Keratinocyte (primary cell): ENCODE data around the gene SH3RF2. TPM values are rescaled to one million over a fixed set of nuclear protein-coding genes. Genes with fewer than 3 reads are reported as not detected.

Experiments
- DNase-seq: peaks from one replicate; pipeline ENCODE4 v3.0.0-alpha.2; 2011; ENCODE audit warnings: low read depth, missing footprints, low spot score
- FAIRE-seq: peaks from 2 replicates; lab custom pipeline; 2011; peaks lifted over from hg19 to GRCh38; lab: Jason Lieb, UNC
- H2AFZ ChIP-seq: 2 replicates; pipeline ENCODE4 v1.6.0; 2012; ENCODE audit warnings: low read length, control low read depth, inconsistent platforms; ENCODE audit not compliant: control insufficient read depth
- H3K27ac ChIP-seq: 2 replicates; pipeline ENCODE4 v1.5.1; 2011; ENCODE audit warnings: low read length; ENCODE audit not compliant: control insufficient read depth, insufficient read depth
- H3K27me3 ChIP-seq: 3 replicates; pipeline ENCODE4 v1.6.0; 2011; ENCODE audit warnings: low read length; ENCODE audit not compliant: control insufficient read depth, insufficient read depth; ENCODE audit errors: extremely low read depth
- H3K36me3 ChIP-seq, 2 experiments: 2 replicates in 1 of 2; 3 replicates in 1 of 2; pipeline ENCODE4 v1.5.1; 2011; ENCODE audit warnings: low read length in 2 of 2, mild to moderate bottlenecking in 1 of 2; ENCODE audit not compliant: control insufficient read depth in 2 of 2, insufficient read depth in 2 of 2; ENCODE audit errors: extremely low read depth in 1 of 2
- H3K4me1 ChIP-seq: 3 replicates; pipeline ENCODE4 v1.5.1; 2011; ENCODE audit warnings: low read length; ENCODE audit not compliant: control insufficient read depth, insufficient read depth; ENCODE audit errors: extremely low read depth
- H3K4me2 ChIP-seq: 3 replicates; pipeline ENCODE4 v1.6.0; 2011; ENCODE audit warnings: low read depth, low read length; ENCODE audit not compliant: control insufficient read depth, insufficient read depth; ENCODE audit errors: extremely low read depth
- H3K4me3 ChIP-seq, 3 experiments: fragments of 200-600 bp in 1 of 3; sonication (generic) in 1 of 3; 2 replicates in 2 of 3; 3 replicates in 1 of 3; pipeline ENCODE4 v1.5.1; 2011 to 2016; ENCODE audit warnings: low read length in 3 of 3, mild to moderate bottlenecking in 3 of 3, control low read depth in 2 of 3, inconsistent platforms in 1 of 3, low read depth in 1 of 3, mixed read lengths in 1 of 3, mixed run types in 1 of 3, moderate library complexity in 1 of 3; ENCODE audit not compliant: control insufficient read depth in 2 of 3, insufficient read depth in 2 of 3; ENCODE audit errors: extremely low read depth in 1 of 3
- H3K79me2 ChIP-seq: 2 replicates; pipeline ENCODE4 v1.6.0; 2012; ENCODE audit warnings: low read length; ENCODE audit not compliant: control insufficient read depth, insufficient read depth
- H3K9ac ChIP-seq: 3 replicates; pipeline ENCODE4 v1.6.0; 2011; ENCODE audit warnings: low read length; ENCODE audit not compliant: control insufficient read depth, insufficient read depth; ENCODE audit errors: extremely low read depth
- H3K9me1 ChIP-seq: 3 replicates; pipeline ENCODE4 v1.6.0; 2011; ENCODE audit warnings: low read length; ENCODE audit not compliant: control insufficient read depth, insufficient read depth; ENCODE audit errors: extremely low read depth
- H3K9me3 ChIP-seq: 2 replicates; pipeline ENCODE4 v1.5.1; 2012; ENCODE audit warnings: low read depth, low read length; ENCODE audit not compliant: control insufficient read depth
- H4K20me1 ChIP-seq: 3 replicates; pipeline ENCODE4 v1.6.0; 2011; ENCODE audit warnings: low read length; ENCODE audit not compliant: control insufficient read depth, insufficient read depth; ENCODE audit errors: extremely low read depth
- CTCF ChIP-seq, 3 experiments: IDR thresholded peaks in 1 of 3; conservative IDR thresholded peaks in 1 of 3; optimal IDR thresholded peaks in 1 of 3; 2 replicates in 2 of 3; 3 replicates in 1 of 3; pipeline versions ENCODE3 to v1.5.1; 2011; ENCODE audit warnings: low read length in 3 of 3, mild to moderate bottlenecking in 3 of 3, moderate library complexity in 2 of 3, control low read depth in 1 of 3, inconsistent platforms in 1 of 3; ENCODE audit not compliant: insufficient read depth in 2 of 3; ENCODE audit errors: extremely low read depth in 1 of 3
- EZH2 ChIP-seq: IDR thresholded peaks from one replicate; pipeline ENCODE4 v1.6.1; 2012; ENCODE audit warnings: inconsistent platforms, mild to moderate bottlenecking, low read length, moderate library complexity
- dilution Hi-C: fragments of 300-500 bp; cut with MboI; formaldehyde crosslinking; loops from one replicate; pipeline ENCODE4 v1.7.0; 2020; ENCODE audit warnings: low sequenced_read_pairs; ENCODE audit not compliant: extremely low pct_ligation_motif_present
- polyA plus RNA-seq, 5 experiments: library from polyadenylated mRNA; depleted of rRNA in 3 of 5; stranded (reverse) in 3 of 5; stranded (forward) in 1 of 5; unstranded in 1 of 5; fragments of >200 nt; gene quantifications; 1 replicate in 1 of 5; 2 replicates in 3 of 5; 3 replicates in 1 of 5; pipeline versions ENCODE4 v1.2.1 to v1.2.3, GENCODE V29; 2011 to 2012; ENCODE audit warnings: missing spikeins in 2 of 5, low read depth in 1 of 5, low replicate concordance in 1 of 5

SH3RF2 gene
- polyA plus RNA-seq, 1 donor (not counting 4 experiments of a cell fraction or from before 2014, with no cell fraction given): 43.7 TPM

- peaks cover 58% of the 10 kb centered on the region for H3K79me2 ChIP-seq
- no peak overlapping the region for H3K27ac ChIP-seq
- DNase-seq: no peak
- dilution Hi-C loops: no loop called here
- H3K9me3 ChIP-seq: no peaks in the 10 kb centered on the region
- no peak for FAIRE-seq
- H3K9me1 ChIP-seq: peaks cover 2% of the 10 kb centered on the region
- no peak overlapping the region for H3K4me3 ChIP-seq
- peaks cover 3 to 4% of the 10 kb centered on the region in 2 experiments for H3K36me3 ChIP-seq
- no peak overlapping the region for H3K9ac ChIP-seq
- H4K20me1 ChIP-seq: no peaks in the 10 kb centered on the region
- no peak overlapping the region for H3K4me2 ChIP-seq
- H2AFZ ChIP-seq: no peak overlapping the region
- H3K27me3 ChIP-seq: no peaks in the 10 kb centered on the region
- peaks cover 17% of the 10 kb centered on the region for H3K4me1 ChIP-seq
- no peak for TF ChIP-seq CTCF (optimal IDR thresholded peaks at IDR 0.05 in 1 of 3, IDR thresholded peaks at IDR 0.05 in 1 of 3, conservative IDR thresholded peaks at IDR 0.05 in 1 of 3; ENCODE audit: extremely low read depth in 1 of 3, insufficient read depth in 2 of 3, low read length in 3 of 3)
These were observed 47.7 kb downstream of the SH3RF2 start for GRCh38 chr5:145984072-145984471.

GRCh38 chr5:145987856-145988255 lies 51.5 kb downstream of the SH3RF2 start:
- FAIRE-seq (no peak), DNase-seq (no peak)
- H3K4me3 ChIP-seq: no peak overlapping the region
- H3K27ac ChIP-seq: no peak overlapping the region
- no peaks in the 10 kb centered on the region for H4K20me1 ChIP-seq
- TF ChIP-seq EZH2 (no peak), CTCF (optimal IDR thresholded peaks at IDR 0.05 in 1 of 3, IDR thresholded peaks at IDR 0.05 in 1 of 3, conservative IDR thresholded peaks at IDR 0.05 in 1 of 3; ENCODE audit: extremely low read depth in 1 of 3, insufficient read depth in 2 of 3, low read length in 3 of 3) (no peak)
- H3K36me3 ChIP-seq: peaks cover 3 to 4% of the 10 kb centered on the region in 2 experiments
- no peak overlapping the region for H3K4me2 ChIP-seq
- no peak overlapping the region for H2AFZ ChIP-seq
- H3K9ac ChIP-seq: no peak overlapping the region
- H3K79me2 ChIP-seq: peaks cover 58% of the 10 kb centered on the region
- dilution Hi-C loops: no loop called here
- H3K9me3 ChIP-seq: no peaks in the 10 kb centered on the region
- peaks cover 2% of the 10 kb centered on the region for H3K4me1 ChIP-seq
- H3K27me3 ChIP-seq: no peaks in the 10 kb centered on the region
- no peaks in the 10 kb centered on the region for H3K9me1 ChIP-seq
